HEK293 (cell line): ENCODE measurements around the gene DIS3L2.

Experiments
- CTCF ChIA-PET: fragments of 350-600 bp; formaldehyde crosslinking; extraction: SDS; loops from one replicate; lab custom pipeline; 2021; ENCODE audit warnings: antibody characterized with exemption; lab: Yijun Ruan, JAX
- POLR2A ChIA-PET: fragments of 300-600 bp; formaldehyde crosslinking; extraction: SDS; loops from one replicate; lab custom pipeline; 2020; ENCODE audit warnings: antibody characterized with exemption, inconsistent platforms; lab: Yijun Ruan, JAX
- H3K27ac ChIP-seq: fragments of 200-500 bp; sonication (Bioruptor generic); 2 replicates; pipeline ENCODE4 v1.5.1; 2014; ENCODE audit warnings: low read depth, low read length, control low read depth, inconsistent platforms; ENCODE audit errors: extremely low read depth
- H3K36me3 ChIP-seq, 2 experiments: fragments of 200-500 bp in 1 of 2; sonication (Bioruptor generic) in 1 of 2; 1 replicate in 1 of 2; 2 replicates in 1 of 2; pipeline ENCODE4 v1.5.1; 2014 to 2017; ENCODE audit warnings: inconsistent platforms in 2 of 2, low read length in 2 of 2; ENCODE audit not compliant: control insufficient read depth in 2 of 2, insufficient read depth in 1 of 2
- H3K4me1 ChIP-seq: fragments of 200-500 bp; sonication (Bioruptor generic); 2 replicates; pipeline ENCODE4 v1.5.1; 2014; ENCODE audit warnings: mild to moderate bottlenecking, low read length, inconsistent platforms; ENCODE audit not compliant: control insufficient read depth, insufficient read depth
- H3K4me3 ChIP-seq: 2 replicates; pipeline ENCODE4 v1.5.1; 2011; ENCODE audit warnings: low read depth, mild to moderate bottlenecking, control low read depth, low read length, moderate library complexity
- H3K9me3 ChIP-seq: fragments of 200-500 bp; sonication (Bioruptor generic); 2 replicates; pipeline ENCODE4 v1.5.1; 2014; ENCODE audit warnings: low read depth, low read length, inconsistent platforms; ENCODE audit not compliant: control insufficient read depth, insufficient read depth
- BCL11B ChIP-seq: fragments of 450-650 bp; formaldehyde crosslinking; IDR thresholded peaks from 2 replicates; pipeline ENCODE4 v1.5.1; 2016; ENCODE audit warnings: low read depth, missing biosample characterization, missing genetic modification characterization
- EGR2 ChIP-seq: fragments of 450-650 bp; formaldehyde crosslinking; IDR thresholded peaks from 2 replicates; pipeline ENCODE4 v1.5.1; 2016; ENCODE audit warnings: low read depth, missing biosample characterization, missing genetic modification characterization
- GLI4 ChIP-seq: fragments of 450-650 bp; formaldehyde crosslinking; IDR thresholded peaks from 2 replicates; pipeline ENCODE4 v1.5.1; 2016; ENCODE audit warnings: missing biosample characterization, missing genetic modification characterization
- GLIS2 ChIP-seq: fragments of 450-650 bp; formaldehyde crosslinking; IDR thresholded peaks from 2 replicates; pipeline ENCODE4 v1.5.1; 2016; ENCODE audit warnings: missing biosample characterization, missing genetic modification characterization
- IKZF3 ChIP-seq: fragments of 450-650 bp; IDR thresholded peaks from 2 replicates; pipeline ENCODE4 v1.5.0; 2018; ENCODE audit warnings: missing biosample characterization, mild to moderate bottlenecking, missing genetic modification characterization, moderate library complexity
- KLF16 ChIP-seq: fragments of 450-650 bp; formaldehyde crosslinking; IDR thresholded peaks from 2 replicates; pipeline ENCODE4 v1.5.1; 2017; ENCODE audit warnings: missing biosample characterization, missing genetic modification characterization
- KLF17 ChIP-seq: fragments of 450-650 bp; formaldehyde crosslinking; IDR thresholded peaks from 2 replicates; pipeline ENCODE4 v1.5.1; 2016; ENCODE audit warnings: missing biosample characterization, missing genetic modification characterization
- SP3 ChIP-seq: fragments of 450-650 bp; formaldehyde crosslinking; IDR thresholded peaks from 2 replicates; pipeline ENCODE4 v1.5.1; 2016; ENCODE audit warnings: missing biosample characterization, missing genetic modification characterization
- ZFP37 ChIP-seq: fragments of 450-650 bp; formaldehyde crosslinking; IDR thresholded peaks from 2 replicates; pipeline ENCODE4 v1.5.1; 2016; ENCODE audit warnings: missing biosample characterization, missing genetic modification characterization
- ZNF202 ChIP-seq: fragments of 450-650 bp; formaldehyde crosslinking; IDR thresholded peaks from 2 replicates; pipeline ENCODE4 v1.5.1; 2016; ENCODE audit warnings: missing biosample characterization, missing genetic modification characterization, borderline replicate concordance
- ZNF248 ChIP-seq: fragments of 450-650 bp; formaldehyde crosslinking; IDR thresholded peaks from 2 replicates; pipeline ENCODE4 v1.5.1; 2017; ENCODE audit warnings: missing biosample characterization, missing genetic modification characterization
- ZNF311 ChIP-seq: fragments of 450-650 bp; formaldehyde crosslinking; IDR thresholded peaks from 2 replicates; pipeline ENCODE4 v1.5.1; 2017; ENCODE audit warnings: missing biosample characterization, missing genetic modification characterization, borderline replicate concordance
- ZNF423 ChIP-seq: fragments of 450-650 bp; formaldehyde crosslinking; IDR thresholded peaks from 2 replicates; pipeline ENCODE4 v1.5.1; 2016; ENCODE audit warnings: missing biosample characterization, missing genetic modification characterization
- ZNF426 ChIP-seq: fragments of 450-650 bp; formaldehyde crosslinking; IDR thresholded peaks from 2 replicates; pipeline ENCODE4 v1.5.1; 2017; ENCODE audit warnings: missing biosample characterization, missing genetic modification characterization, mild to moderate bottlenecking, inconsistent platforms, moderate library complexity
- ZNF501 ChIP-seq: fragments of 450-650 bp; formaldehyde crosslinking; IDR thresholded peaks from 2 replicates; pipeline ENCODE4 v1.5.1; 2016; ENCODE audit warnings: missing biosample characterization, missing genetic modification characterization
- ZNF514 ChIP-seq: fragments of 450-650 bp; formaldehyde crosslinking; IDR thresholded peaks from 2 replicates; pipeline ENCODE4 v1.5.1; 2016; ENCODE audit warnings: missing biosample characterization, missing genetic modification characterization
- ZNF610 ChIP-seq: fragments of 450-650 bp; formaldehyde crosslinking; IDR thresholded peaks from 2 replicates; pipeline ENCODE4 v1.5.1; 2016; ENCODE audit warnings: missing biosample characterization, missing genetic modification characterization, borderline replicate concordance
- ZNF629 ChIP-seq: fragments of 450-650 bp; formaldehyde crosslinking; IDR thresholded peaks from 2 replicates; pipeline ENCODE4 v1.5.1; 2017; ENCODE audit warnings: missing biosample characterization, missing genetic modification characterization
- ZNF654 ChIP-seq: fragments of 450-650 bp; formaldehyde crosslinking; IDR thresholded peaks from 2 replicates; pipeline ENCODE4 v1.5.1; 2016; ENCODE audit warnings: low read depth, missing biosample characterization, missing genetic modification characterization
- ZNF677 ChIP-seq: fragments of 450-650 bp; IDR thresholded peaks from 2 replicates; pipeline ENCODE4 v1.5.0; 2018; ENCODE audit warnings: missing biosample characterization, mild to moderate bottlenecking, missing genetic modification characterization, moderate library complexity
- ZNF792 ChIP-seq: fragments of 450-650 bp; formaldehyde crosslinking; IDR thresholded peaks from 2 replicates; pipeline ENCODE4 v1.5.1; 2016; ENCODE audit warnings: missing biosample characterization, missing genetic modification characterization
- ZNF843 ChIP-seq: fragments of 450-650 bp; formaldehyde crosslinking; IDR thresholded peaks from 2 replicates; pipeline ENCODE4 v1.5.1; 2016; ENCODE audit warnings: missing biosample characterization, missing genetic modification characterization
- ZSCAN30 ChIP-seq: fragments of 450-650 bp; IDR thresholded peaks from 2 replicates; pipeline ENCODE4 v1.5.1; 2018; ENCODE audit warnings: missing biosample characterization, mild to moderate bottlenecking, missing genetic modification characterization, moderate library complexity
- TF ChIP-seq, protein P1 (sequence below): fragments of 450-650 bp; IDR thresholded peaks from 2 replicates; pipeline ENCODE4 v1.5.1; 2018; ENCODE audit warnings: missing biosample characterization, mild to moderate bottlenecking, missing genetic modification characterization
- TF ChIP-seq, protein P2 (sequence below): fragments of 450-650 bp; formaldehyde crosslinking; IDR thresholded peaks from 2 replicates; pipeline ENCODE4 v1.5.1; 2016; ENCODE audit warnings: missing biosample characterization, missing genetic modification characterization, low read depth
- TF ChIP-seq, protein P3 (sequence below): fragments of 450-650 bp; formaldehyde crosslinking; IDR thresholded peaks from 2 replicates; pipeline ENCODE4 v1.5.1; 2016; ENCODE audit warnings: missing biosample characterization, missing genetic modification characterization, borderline replicate concordance
- TF ChIP-seq, protein P4 (sequence below): fragments of 450-650 bp; formaldehyde crosslinking; IDR thresholded peaks from 2 replicates; pipeline ENCODE4 v1.5.1; 2016; ENCODE audit warnings: missing biosample characterization, missing genetic modification characterization

Gene DIS3L2

GRCh38 chr2:231961349-231962166 lies at the start of gene DIS3L2 (continued):
- TF ChIP-seq, protein P1, sequence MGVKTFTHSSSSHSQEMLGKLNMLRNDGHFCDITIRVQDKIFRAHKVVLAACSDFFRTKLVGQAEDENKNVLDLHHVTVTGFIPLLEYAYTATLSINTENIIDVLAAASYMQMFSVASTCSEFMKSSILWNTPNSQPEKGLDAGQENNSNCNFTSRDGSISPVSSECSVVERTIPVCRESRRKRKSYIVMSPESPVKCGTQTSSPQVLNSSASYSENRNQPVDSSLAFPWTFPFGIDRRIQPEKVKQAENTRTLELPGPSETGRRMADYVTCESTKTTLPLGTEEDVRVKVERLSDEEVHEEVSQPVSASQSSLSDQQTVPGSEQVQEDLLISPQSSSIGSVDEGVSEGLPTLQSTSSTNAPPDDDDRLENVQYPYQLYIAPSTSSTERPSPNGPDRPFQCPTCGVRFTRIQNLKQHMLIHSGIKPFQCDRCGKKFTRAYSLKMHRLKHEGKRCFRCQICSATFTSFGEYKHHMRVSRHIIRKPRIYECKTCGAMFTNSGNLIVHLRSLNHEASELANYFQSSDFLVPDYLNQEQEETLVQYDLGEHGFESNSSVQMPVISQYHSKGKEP, result 0 out of 2 replicates have a peak, but pooled peaks have one; percentile 17
- TF ChIP-seq ZNF501 (tag by site-specific recombination) (peak; percentile 90), ZFP37 (peak; percentile 88), ZNF426 (tag by site-specific recombination) (no peak), ZNF514 (tag by site-specific recombination) (no peak), KLF17 (tag by site-specific recombination) (0 out of 2 replicates have a peak, but pooled peaks have one; percentile 37), GLI4 (tag by site-specific recombination) (0 out of 2 replicates have a peak, but pooled peaks have one; percentile 59), ZNF843 (tag by site-specific recombination) (no peak), IKZF3 (no peak), ZSCAN30 (peak; percentile 75; the same call in 1 of the 2 replicates), BCL11B (tag by site-specific recombination) (no peak), SP3 (tag by site-specific recombination) (peak; percentile 37; the same call in 1 of the 2 replicates), KLF16 (peak; percentile 61; the same call in 1 of the 2 replicates), ZNF423 (peak; percentile 81), ZNF677 (no peak), EGR2 (tag by site-specific recombination) (no peak), ZNF792 (tag by site-specific recombination) (no peak), GLIS2 (tag by site-specific recombination) (peak; percentile 97), ZNF248 (no peak), ZNF610 (tag by site-specific recombination) (0 out of 2 replicates have a peak, but pooled peaks have one; percentile 64), ZNF202 (no peak), ZNF311 (tag by site-specific recombination) (no peak)
- TF ChIP-seq, protein P2, sequence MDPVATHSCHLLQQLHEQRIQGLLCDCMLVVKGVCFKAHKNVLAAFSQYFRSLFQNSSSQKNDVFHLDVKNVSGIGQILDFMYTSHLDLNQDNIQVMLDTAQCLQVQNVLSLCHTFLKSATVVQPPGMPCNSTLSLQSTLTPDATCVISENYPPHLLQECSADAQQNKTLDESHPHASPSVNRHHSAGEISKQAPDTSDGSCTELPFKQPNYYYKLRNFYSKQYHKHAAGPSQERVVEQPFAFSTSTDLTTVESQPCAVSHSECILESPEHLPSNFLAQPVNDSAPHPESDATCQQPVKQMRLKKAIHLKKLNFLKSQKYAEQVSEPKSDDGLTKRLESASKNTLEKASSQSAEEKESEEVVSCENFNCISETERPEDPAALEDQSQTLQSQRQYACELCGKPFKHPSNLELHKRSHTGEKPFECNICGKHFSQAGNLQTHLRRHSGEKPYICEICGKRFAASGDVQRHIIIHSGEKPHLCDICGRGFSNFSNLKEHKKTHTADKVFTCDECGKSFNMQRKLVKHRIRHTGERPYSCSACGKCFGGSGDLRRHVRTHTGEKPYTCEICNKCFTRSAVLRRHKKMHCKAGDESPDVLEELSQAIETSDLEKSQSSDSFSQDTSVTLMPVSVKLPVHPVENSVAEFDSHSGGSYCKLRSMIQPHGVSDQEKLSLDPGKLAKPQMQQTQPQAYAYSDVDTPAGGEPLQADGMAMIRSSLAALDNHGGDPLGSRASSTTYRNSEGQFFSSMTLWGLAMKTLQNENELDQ (tag by site-specific recombination), result no peak

- Histone ChIP-seq H3K9me3 (no peaks in the 10 kb centered on the region), H3K4me1 (no peaks in the 10 kb centered on the region), H3K27ac (no peak overlapping the region), H3K4me3 (no peak overlapping the region), H3K36me3 (no peaks in the 10 kb centered on the region)
- POLR2A ChIA-PET, result no interaction called here
- CTCF ChIA-PET, result no interaction called here
- TF ChIP-seq GLI4 (tag by site-specific recombination), result no peak
- TF ChIP-seq, protein P3, sequence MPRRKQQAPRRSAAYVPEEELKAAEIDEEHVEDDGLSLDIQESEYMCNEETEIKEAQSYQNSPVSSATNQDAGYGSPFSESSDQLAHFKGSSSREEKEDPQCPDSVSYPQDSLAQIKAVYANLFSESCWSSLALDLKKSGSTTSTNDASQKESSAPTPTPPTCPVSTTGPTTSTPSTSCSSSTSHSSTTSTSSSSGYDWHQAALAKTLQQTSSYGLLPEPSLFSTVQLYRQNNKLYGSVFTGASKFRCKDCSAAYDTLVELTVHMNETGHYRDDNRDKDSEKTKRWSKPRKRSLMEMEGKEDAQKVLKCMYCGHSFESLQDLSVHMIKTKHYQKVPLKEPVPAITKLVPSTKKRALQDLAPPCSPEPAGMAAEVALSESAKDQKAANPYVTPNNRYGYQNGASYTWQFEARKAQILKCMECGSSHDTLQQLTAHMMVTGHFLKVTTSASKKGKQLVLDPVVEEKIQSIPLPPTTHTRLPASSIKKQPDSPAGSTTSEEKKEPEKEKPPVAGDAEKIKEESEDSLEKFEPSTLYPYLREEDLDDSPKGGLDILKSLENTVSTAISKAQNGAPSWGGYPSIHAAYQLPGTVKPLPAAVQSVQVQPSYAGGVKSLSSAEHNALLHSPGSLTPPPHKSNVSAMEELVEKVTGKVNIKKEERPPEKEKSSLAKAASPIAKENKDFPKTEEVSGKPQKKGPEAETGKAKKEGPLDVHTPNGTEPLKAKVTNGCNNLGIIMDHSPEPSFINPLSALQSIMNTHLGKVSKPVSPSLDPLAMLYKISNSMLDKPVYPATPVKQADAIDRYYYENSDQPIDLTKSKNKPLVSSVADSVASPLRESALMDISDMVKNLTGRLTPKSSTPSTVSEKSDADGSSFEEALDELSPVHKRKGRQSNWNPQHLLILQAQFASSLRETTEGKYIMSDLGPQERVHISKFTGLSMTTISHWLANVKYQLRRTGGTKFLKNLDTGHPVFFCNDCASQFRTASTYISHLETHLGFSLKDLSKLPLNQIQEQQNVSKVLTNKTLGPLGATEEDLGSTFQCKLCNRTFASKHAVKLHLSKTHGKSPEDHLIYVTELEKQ (tag by site-specific recombination), result no peak
- TF ChIP-seq, protein P4, sequence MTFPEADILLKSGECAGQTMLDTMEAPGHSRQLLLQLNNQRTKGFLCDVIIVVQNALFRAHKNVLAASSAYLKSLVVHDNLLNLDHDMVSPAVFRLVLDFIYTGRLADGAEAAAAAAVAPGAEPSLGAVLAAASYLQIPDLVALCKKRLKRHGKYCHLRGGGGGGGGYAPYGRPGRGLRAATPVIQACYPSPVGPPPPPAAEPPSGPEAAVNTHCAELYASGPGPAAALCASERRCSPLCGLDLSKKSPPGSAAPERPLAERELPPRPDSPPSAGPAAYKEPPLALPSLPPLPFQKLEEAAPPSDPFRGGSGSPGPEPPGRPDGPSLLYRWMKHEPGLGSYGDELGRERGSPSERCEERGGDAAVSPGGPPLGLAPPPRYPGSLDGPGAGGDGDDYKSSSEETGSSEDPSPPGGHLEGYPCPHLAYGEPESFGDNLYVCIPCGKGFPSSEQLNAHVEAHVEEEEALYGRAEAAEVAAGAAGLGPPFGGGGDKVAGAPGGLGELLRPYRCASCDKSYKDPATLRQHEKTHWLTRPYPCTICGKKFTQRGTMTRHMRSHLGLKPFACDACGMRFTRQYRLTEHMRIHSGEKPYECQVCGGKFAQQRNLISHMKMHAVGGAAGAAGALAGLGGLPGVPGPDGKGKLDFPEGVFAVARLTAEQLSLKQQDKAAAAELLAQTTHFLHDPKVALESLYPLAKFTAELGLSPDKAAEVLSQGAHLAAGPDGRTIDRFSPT (tag by site-specific recombination), result no peak
- no peak for TF ChIP-seq ZNF654 (tag by site-specific recombination)
- no peak for TF ChIP-seq ZNF629
Measured at GRCh38 chr2:231914077-231914690, 47.3 kb upstream of the DIS3L2 start.
